HepG2 (cell line): Measurements from ENCODE around the gene NUDT8. TPM values are rescaled to one million over a fixed set of nuclear protein-coding genes. Genes with fewer than 3 reads are reported as not detected.

Experiments
- AHR ChIP-seq: IDR thresholded peaks from 2 replicates; pipeline ENCODE4 v1.6.1; 2018; ENCODE audit warnings: missing genetic modification reagents, missing compliant biosample characterization
- ARNTL ChIP-seq: sonication (generic); formaldehyde crosslinking; IDR thresholded peaks from 2 replicates; pipeline ENCODE4 v1.4.0; 2020; ENCODE audit warnings: mild to moderate bottlenecking, missing genetic modification reagents
- ATF6 ChIP-seq: sonication (generic); formaldehyde crosslinking; conservative IDR thresholded peaks from 2 replicates; pipeline ENCODE4 v1.4.0; 2020; ENCODE audit warnings: missing genetic modification reagents
- CBX1 ChIP-seq: IDR thresholded peaks from one replicate; pipeline ENCODE4 v1.6.1; 2016; ENCODE audit warnings: antibody characterized with exemption, low read depth
- EED ChIP-seq: sonication (generic); formaldehyde crosslinking; IDR thresholded peaks from 2 replicates; pipeline ENCODE4 v1.5.0; 2020; ENCODE audit warnings: mild to moderate bottlenecking, missing genetic modification reagents
- KDM4B ChIP-seq: sonication (generic); formaldehyde crosslinking; IDR thresholded peaks from 2 replicates; pipeline ENCODE4 v1.4.0; 2020; ENCODE audit warnings: missing genetic modification reagents
- MED13 ChIP-seq: sonication (generic); formaldehyde crosslinking; IDR thresholded peaks from 2 replicates; pipeline ENCODE4 v1.5.0; 2020; ENCODE audit warnings: missing genetic modification reagents
- MXD3 ChIP-seq: IDR thresholded peaks from 2 replicates; pipeline ENCODE4 v1.6.1; 2016; ENCODE audit warnings: mild to moderate bottlenecking, missing biosample characterization, missing genetic modification reagents
- RFXAP ChIP-seq: sonication (generic); formaldehyde crosslinking; IDR thresholded peaks from 2 replicates; pipeline ENCODE4 v1.4.0; 2020; ENCODE audit warnings: missing genetic modification reagents, borderline replicate concordance
- SALL1 ChIP-seq: sonication (generic); formaldehyde crosslinking; IDR thresholded peaks from 2 replicates; pipeline ENCODE4 v1.8.0; 2022; ENCODE audit warnings: mild to moderate bottlenecking, missing genetic modification reagents
- TFDP2 ChIP-seq: sonication (generic); formaldehyde crosslinking; IDR thresholded peaks from 2 replicates; pipeline ENCODE4 v1.4.0; 2020; ENCODE audit warnings: missing genetic modification reagents
- XRCC5 ChIP-seq: fragments of 200-400 bp; formaldehyde crosslinking; optimal IDR thresholded peaks from 2 replicates; pipeline ENCODE3; 2017; ENCODE audit warnings: mild to moderate bottlenecking, low read length
- ZBTB40 ChIP-seq, 2 experiments: fragments of 450-650 bp in 1 of 2; sonication (generic) in 1 of 2; formaldehyde crosslinking in 1 of 2; IDR thresholded peaks; 2 replicates each; pipeline versions ENCODE4 v1.6.1 to v1.8.0; 2016 to 2022; ENCODE audit warnings: antibody characterized with exemption in 1 of 2, mild to moderate bottlenecking in 1 of 2, missing genetic modification reagents in 1 of 2
- ZBTB7B ChIP-seq: sonication (generic); formaldehyde crosslinking; IDR thresholded peaks from 2 replicates; pipeline ENCODE4 v1.4.0; 2020; ENCODE audit warnings: missing genetic modification reagents
- polyA plus RNA-seq, 8 experiments: library from polyadenylated mRNA; depleted of rRNA in 3 of 8; stranded (reverse) in 7 of 8; unstranded in 1 of 8; fragments of >200 nt; fragmentation: Illumina TruSeq in 4 of 8; extraction: Trizol in 4 of 8; gene quantifications; 2 replicates each; pipeline versions ENCODE4 v1.2.1 to v1.2.3, GENCODE V29; 2011 to 2016; ENCODE audit warnings: low read depth in 4 of 8, missing spikeins in 1 of 8, mixed read lengths in 1 of 8; ENCODE audit not compliant: insufficient read depth in 1 of 8
- total RNA-seq, 5 experiments: library from RNA; depleted of rRNA; stranded (reverse); fragments of >200 nt; fragmentation: Illumina TruSeq; extraction: Trizol; gene quantifications; 2 replicates each; pipeline ENCODE4 v1.2.3, GENCODE V29; 2016; ENCODE audit warnings: low read depth in 1 of 5

The NUDT8 gene
- total and polyA plus RNA-seq, 2 of the 13 experiments (the other 11 are each of a cell fraction or from before 2014, with no cell fraction given), result 6.7 to 25.8 TPM

- no peak for TF ChIP-seq ZBTB40 (IDR thresholded peaks at IDR 0.05)
- peak; percentile 65; the same call in 1 of the 2 replicates for TF ChIP-seq ZBTB40 (CRISPR knock-in tag; IDR thresholded peaks at IDR 0.05)
- peak; percentile 42; the same call in 1 of the 2 replicates for TF ChIP-seq AHR
- TF ChIP-seq RFXAP (CRISPR knock-in tag), result 0 out of 2 replicates have a peak, but pooled peaks have one; percentile 43
- TF ChIP-seq MED13 (CRISPR knock-in tag), result 0 out of 2 replicates have a peak, but pooled peaks have one; percentile 59
- TF ChIP-seq TFDP2, result peak; percentile 92
- TF ChIP-seq MXD3, result peak; percentile 61; the same call in 1 of the 2 replicates
- TF ChIP-seq CBX1, result peak; percentile 67
- TF ChIP-seq ATF6, result no peak
- TF ChIP-seq SALL1 (CRISPR knock-in tag), result peak; percentile 67
- no peak for TF ChIP-seq KDM4B (CRISPR knock-in tag)
- TF ChIP-seq XRCC5, result peak; percentile 51
- TF ChIP-seq EED (CRISPR knock-in tag), result peak; percentile 75; the same call in 1 of the 2 replicates
- no peak for TF ChIP-seq ZBTB7B
- TF ChIP-seq ARNTL (CRISPR knock-in tag), result peak; percentile 62; the same call in 1 of the 2 replicates
Measured at GRCh38 chr11:67640021-67640757, 10.5 kb upstream of the NUDT8 start (continued).
